GM12878 (cell line): Measurements from ENCODE around the gene CLEC16A.

Experiments used
- HCFC1 ChIP-seq: fragments of 150-350 bp; IDR thresholded peaks from 2 replicates; pipeline ENCODE4 v1.6.1; 2014; ENCODE audit warnings: low read length
- NRF1 ChIP-seq: conservative IDR thresholded peaks from 2 replicates; pipeline ENCODE4 v1.6.1; 2011; ENCODE audit warnings: mild to moderate bottlenecking, low read depth, low read length, improper control_type of control experiment
- TAF1 ChIP-seq: IDR thresholded peaks from 2 replicates; pipeline ENCODE4 v1.6.1; 2011; ENCODE audit warnings: mild to moderate bottlenecking, low read depth, low read length, borderline replicate concordance
- TF ChIP-seq, protein P1 (sequence below), 3 experiments: IDR thresholded peaks in 2 of 3; conservative IDR thresholded peaks in 1 of 3; 2 replicates each; pipeline ENCODE4 v1.5.1; 2011; ENCODE audit warnings: low read depth in 3 of 3, low read length in 3 of 3, mild to moderate bottlenecking in 3 of 3, control low read depth in 2 of 3, moderate library complexity in 2 of 3, inconsistent platforms in 1 of 3, mixed read lengths in 1 of 3; ENCODE audit not compliant: control insufficient read depth in 2 of 3, insufficient read depth in 1 of 3; ENCODE audit errors: extremely low read depth in 1 of 3
- TF ChIP-seq, protein P2 (sequence below): fragments of 450-650 bp; IDR thresholded peaks from 2 replicates; pipeline ENCODE4 v1.6.1; 2016; ENCODE audit warnings: mild to moderate bottlenecking

DNA sequence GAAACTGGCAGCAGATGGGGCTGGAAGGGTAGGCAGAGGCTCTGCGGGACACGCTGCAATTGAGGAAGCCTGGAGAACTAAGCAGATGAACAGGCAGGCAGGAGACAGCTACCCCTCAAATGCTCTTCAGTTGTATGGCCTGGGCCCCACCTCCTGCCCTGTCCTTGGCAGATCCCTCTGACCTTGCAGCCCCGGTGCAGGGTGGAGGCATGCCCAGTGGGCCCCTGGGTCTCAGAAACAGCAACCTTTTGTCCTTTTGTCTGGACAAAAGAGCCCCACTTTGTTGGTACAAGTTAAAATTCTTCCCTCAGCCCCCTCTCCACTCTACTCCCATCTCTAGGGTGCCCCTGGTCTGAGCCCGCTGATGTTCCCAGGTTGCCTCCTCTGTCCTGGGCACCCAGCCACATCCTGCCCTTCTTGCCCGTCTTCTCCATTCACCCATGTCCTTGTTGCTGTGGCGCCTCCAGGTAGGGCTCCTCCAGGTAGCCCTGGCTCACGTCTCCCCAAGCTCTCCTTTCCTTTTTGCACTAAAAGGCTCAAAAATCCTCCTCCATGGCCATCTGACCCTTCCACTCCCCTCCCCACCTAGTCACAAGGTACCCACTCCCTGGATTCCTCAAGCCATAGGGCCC lies 136.8 kb downstream of the CLEC16A start:
- TF ChIP-seq, protein P1, sequence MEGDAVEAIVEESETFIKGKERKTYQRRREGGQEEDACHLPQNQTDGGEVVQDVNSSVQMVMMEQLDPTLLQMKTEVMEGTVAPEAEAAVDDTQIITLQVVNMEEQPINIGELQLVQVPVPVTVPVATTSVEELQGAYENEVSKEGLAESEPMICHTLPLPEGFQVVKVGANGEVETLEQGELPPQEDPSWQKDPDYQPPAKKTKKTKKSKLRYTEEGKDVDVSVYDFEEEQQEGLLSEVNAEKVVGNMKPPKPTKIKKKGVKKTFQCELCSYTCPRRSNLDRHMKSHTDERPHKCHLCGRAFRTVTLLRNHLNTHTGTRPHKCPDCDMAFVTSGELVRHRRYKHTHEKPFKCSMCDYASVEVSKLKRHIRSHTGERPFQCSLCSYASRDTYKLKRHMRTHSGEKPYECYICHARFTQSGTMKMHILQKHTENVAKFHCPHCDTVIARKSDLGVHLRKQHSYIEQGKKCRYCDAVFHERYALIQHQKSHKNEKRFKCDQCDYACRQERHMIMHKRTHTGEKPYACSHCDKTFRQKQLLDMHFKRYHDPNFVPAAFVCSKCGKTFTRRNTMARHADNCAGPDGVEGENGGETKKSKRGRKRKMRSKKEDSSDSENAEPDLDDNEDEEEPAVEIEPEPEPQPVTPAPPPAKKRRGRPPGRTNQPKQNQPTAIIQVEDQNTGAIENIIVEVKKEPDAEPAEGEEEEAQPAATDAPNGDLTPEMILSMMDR (IDR thresholded peaks at IDR 0.05 in 2 of 3, conservative IDR thresholded peaks at IDR 0.05 in 1 of 3; ENCODE audit: control insufficient read depth in 2 of 3, extremely low read depth in 1 of 3, insufficient read depth in 1 of 3, low read depth in 3 of 3, low read length in 3 of 3) = no peak
- TF ChIP-seq, protein P2, sequence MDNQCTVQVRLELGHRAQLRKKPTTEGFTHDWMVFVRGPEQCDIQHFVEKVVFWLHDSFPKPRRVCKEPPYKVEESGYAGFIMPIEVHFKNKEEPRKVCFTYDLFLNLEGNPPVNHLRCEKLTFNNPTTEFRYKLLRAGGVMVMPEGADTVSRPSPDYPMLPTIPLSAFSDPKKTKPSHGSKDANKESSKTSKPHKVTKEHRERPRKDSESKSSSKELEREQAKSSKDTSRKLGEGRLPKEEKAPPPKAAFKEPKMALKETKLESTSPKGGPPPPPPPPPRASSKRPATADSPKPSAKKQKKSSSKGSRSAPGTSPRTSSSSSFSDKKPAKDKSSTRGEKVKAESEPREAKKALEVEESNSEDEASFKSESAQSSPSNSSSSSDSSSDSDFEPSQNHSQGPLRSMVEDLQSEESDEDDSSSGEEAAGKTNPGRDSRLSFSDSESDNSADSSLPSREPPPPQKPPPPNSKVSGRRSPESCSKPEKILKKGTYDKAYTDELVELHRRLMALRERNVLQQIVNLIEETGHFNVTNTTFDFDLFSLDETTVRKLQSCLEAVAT = no peak
- TF ChIP-seq HCFC1 (no peak), NRF1 (no peak), TAF1 (no peak)
